HepG2 (cell line): Measurements from ENCODE around the gene ANKRD12. TPM values are rescaled to one million over a fixed set of nuclear protein-coding genes. Genes with fewer than 3 reads are reported as not detected.
"Not testable (repeated sequence)": the region's sequence is repeated elsewhere in the genome, so short reads cannot be mapped to it uniquely, and the experiment has no call there.

Source experiments
- ATAC-seq: fragments of 200-7000 bp; cut with Tn5 transposase; 3 replicates; pipeline ENCODE4 v1.9.1; 2020; ENCODE audit warnings: mild to moderate bottlenecking, moderate library complexity
- BruUV-seq: library from RNA; stranded (reverse); fragments of 400-500 nt; replicated peaks from 2 replicates; lab custom pipeline; 2021; lab: Mats Ljungman, UMichigan
- CTCF ChIA-PET: fragments of 300-600 bp; formaldehyde crosslinking; extraction: SDS; loops from one replicate; lab custom pipeline; 2021; ENCODE audit warnings: low total read pairs, inconsistent platforms, low intra/inter-chr PET ratio; lab: Yijun Ruan, JAX
- POLR2A ChIA-PET: fragments of 350-600 bp; sonication (Branson Sonifier 250); formaldehyde crosslinking; loops from one replicate; lab custom pipeline; 2020; ENCODE audit warnings: antibody characterized with exemption, inconsistent platforms; lab: Yijun Ruan, JAX
- DNase-seq: peaks from one replicate; pipeline ENCODE4 v3.0.0-alpha.2; 2015; ENCODE audit warnings: low spot score
- FAIRE-seq: peaks from 3 replicates; lab custom pipeline; 2011; peaks lifted over from hg19 to GRCh38; lab: Jason Lieb, UNC
- H2AFZ ChIP-seq: one replicate; pipeline ENCODE4 v1.6.1; 2011; ENCODE audit warnings: low read length, inconsistent platforms
- H3K27ac ChIP-seq: fragments of 300-600 bp; 3 replicates; pipeline ENCODE4 v1.8.0; 2011; ENCODE audit warnings: mixed run types, mild to moderate bottlenecking, mixed read lengths, low read length, inconsistent platforms; ENCODE audit not compliant: insufficient read depth; ENCODE audit errors: extremely low read length
- H3K27me3 ChIP-seq, 2 experiments: fragments of 200-600 bp in 1 of 2; 2 replicates in 1 of 2; 3 replicates in 1 of 2; pipeline versions ENCODE4 v1.6.0 to v1.8.0; 2011; ENCODE audit warnings: low read length in 2 of 2, mild to moderate bottlenecking in 2 of 2, moderate library complexity in 2 of 2, inconsistent platforms in 1 of 2; ENCODE audit not compliant: insufficient read depth in 2 of 2, control insufficient read depth in 1 of 2
- H3K36me3 ChIP-seq, 2 experiments: fragments of 200-600 bp in 1 of 2; replicated peaks in 1 of 2; 2 replicates in 1 of 2; 3 replicates in 1 of 2; pipeline versions ENCODE4 v1.5.1 to v1.8.0; 2011; ENCODE audit warnings: low read length in 2 of 2, inconsistent platforms in 1 of 2; ENCODE audit not compliant: insufficient read depth in 2 of 2, control insufficient read depth in 1 of 2
- H3K4me1 ChIP-seq: 2 replicates; pipeline ENCODE4 v1.5.1; 2012; ENCODE audit warnings: low read length, inconsistent platforms; ENCODE audit not compliant: insufficient read depth
- H3K4me2 ChIP-seq: 2 replicates; pipeline ENCODE4 v1.6.0; 2011; ENCODE audit warnings: low read depth, low read length, inconsistent platforms
- H3K4me3 ChIP-seq, 3 experiments: fragments of 200-600 bp in 1 of 3; sonication (generic), shearing (Covaris generic) in 1 of 3; replicated peaks in 1 of 3; 2 replicates each; pipeline ENCODE4 v1.5.1; 2011 to 2016; ENCODE audit warnings: low read length in 3 of 3, inconsistent platforms in 2 of 3, low read depth in 2 of 3, mild to moderate bottlenecking in 2 of 3, control low read depth in 1 of 3, mixed read lengths in 1 of 3; ENCODE audit not compliant: insufficient read depth in 1 of 3
- H3K79me2 ChIP-seq: one replicate; pipeline ENCODE4 v1.6.1; 2011; ENCODE audit warnings: low read length, inconsistent platforms; ENCODE audit not compliant: insufficient read depth
- H3K9ac ChIP-seq: 2 replicates; pipeline ENCODE4 v1.6.0; 2011; ENCODE audit warnings: mild to moderate bottlenecking, low read depth, low read length, inconsistent platforms; ENCODE audit not compliant: insufficient read depth
- H3K9me3 ChIP-seq: 2 replicates; pipeline ENCODE4 v1.5.1; 2012; ENCODE audit warnings: mild to moderate bottlenecking, low read length
- H4K20me1 ChIP-seq: 2 replicates; pipeline ENCODE4 v1.6.0; 2011; ENCODE audit warnings: inconsistent platforms, mild to moderate bottlenecking, low read length, moderate library complexity; ENCODE audit not compliant: insufficient read depth
- NPAS2 ChIP-seq: sonication (generic); formaldehyde crosslinking; IDR thresholded peaks from 2 replicates; pipeline ENCODE4 v1.8.0; 2022; ENCODE audit warnings: mild to moderate bottlenecking, missing genetic modification reagents, borderline replicate concordance
- PLSCR1 ChIP-seq: sonication (generic); formaldehyde crosslinking; IDR thresholded peaks from 2 replicates; pipeline ENCODE4 v1.5.0; 2020; ENCODE audit warnings: missing genetic modification reagents, mild to moderate bottlenecking, borderline replicate concordance
- WGBS: methylation state at CpG from one replicate; pipeline ENCODE4 v1.1.6; 2017; ENCODE audit warnings: low lambda C conversion rate; 5-methylcytosine and 5-hydroxymethylcytosine counted together
- in situ Hi-C: cut with HindIII; loops from 2 replicates; pipeline ENCODE4 v1.10.0; 2017; ENCODE audit warnings: low pct_unique_long_range_greater_than_20kb; ENCODE audit not compliant: extremely low pct_ligation_motif_present
- intact Hi-C: fragments of 100-400 bp; cut with micrococcal nuclease; formaldehyde crosslinking; loops from one replicate; pipeline ENCODE4 v1.10.0; 2022; ENCODE audit not compliant: unreplicated experiment
- polyA plus RNA-seq, 8 experiments: library from polyadenylated mRNA; depleted of rRNA in 3 of 8; stranded (reverse) in 7 of 8; unstranded in 1 of 8; fragments of >200 nt; fragmentation: Illumina TruSeq in 4 of 8; extraction: Trizol in 4 of 8; gene quantifications; 2 replicates each; pipeline versions ENCODE4 v1.2.1 to v1.2.3, GENCODE V29; 2011 to 2016; ENCODE audit warnings: low read depth in 4 of 8, missing spikeins in 1 of 8, mixed read lengths in 1 of 8; ENCODE audit not compliant: insufficient read depth in 1 of 8
- total RNA-seq, 5 experiments: library from RNA; depleted of rRNA; stranded (reverse); fragments of >200 nt; fragmentation: Illumina TruSeq; extraction: Trizol; gene quantifications; 2 replicates each; pipeline ENCODE4 v1.2.3, GENCODE V29; 2016; ENCODE audit warnings: low read depth in 1 of 5

ANKRD12 gene
- total and polyA plus RNA-seq, 2 of the 13 experiments (the other 11 are each of a cell fraction or from before 2014, with no cell fraction given) = 6.0 to 23.2 TPM

- no peak for TF ChIP-seq PLSCR1 (CRISPR knock-in tag)
- no peak for TF ChIP-seq NPAS2 (CRISPR knock-in tag)
Measured at GRCh38 chr18:9160014-9160413, 23.4 kb downstream of the ANKRD12 start (continued).

GRCh38 chr18:9162663-9163062, 26.1 kb downstream of the ANKRD12 start:
- H3K9me3 ChIP-seq, H3K27ac ChIP-seq, H3K36me3 ChIP-seq, H3K4me3 ChIP-seq, H3K4me2 ChIP-seq, H3K27me3 ChIP-seq, H3K9ac ChIP-seq, ATAC-seq, in situ Hi-C loops, CTCF ChIA-PET, BruUV-seq, H2AFZ ChIP-seq, intact Hi-C loops, POLR2A ChIA-PET, FAIRE-seq, DNase-seq, H3K4me1 ChIP-seq: not testable (repeated sequence)
- peaks cover 69% of the 10 kb centered on the region for H3K79me2 ChIP-seq
- 98% methylated on average over 4 of the region's 4 CpGs for WGBS
- peaks cover 10% of the 10 kb centered on the region; the same call in 1 of the 2 replicates for H4K20me1 ChIP-seq

GRCh38 chr18:9164149-9164548, 27.6 kb downstream of the ANKRD12 start:
- H3K4me2 ChIP-seq, H3K4me3 ChIP-seq, H2AFZ ChIP-seq, in situ Hi-C loops, H3K4me1 ChIP-seq, H3K9ac ChIP-seq, intact Hi-C loops, H4K20me1 ChIP-seq, CTCF ChIA-PET, H3K27me3 ChIP-seq, POLR2A ChIA-PET, BruUV-seq, H3K9me3 ChIP-seq, FAIRE-seq, DNase-seq, ATAC-seq, H3K36me3 ChIP-seq, H3K27ac ChIP-seq: not testable (repeated sequence)
- H3K79me2 ChIP-seq = peaks cover 58% of the 10 kb centered on the region

GRCh38 chr18:9165883-9166282, 29.3 kb downstream of the ANKRD12 start:
- POLR2A ChIA-PET = not testable (repeated sequence)

GRCh38 chr18:9169515-9169914, 32.9 kb downstream of the ANKRD12 start:
- H2AFZ ChIP-seq, H3K9ac ChIP-seq, H3K27me3 ChIP-seq, BruUV-seq, POLR2A ChIA-PET, DNase-seq, H3K4me1 ChIP-seq, FAIRE-seq, H4K20me1 ChIP-seq, in situ Hi-C loops, H3K27ac ChIP-seq, ATAC-seq, CTCF ChIA-PET, H3K9me3 ChIP-seq, H3K36me3 ChIP-seq, intact Hi-C loops, H3K4me2 ChIP-seq, H3K4me3 ChIP-seq: not testable (repeated sequence)
- 89% methylated on average over 3 of the region's 3 CpGs for WGBS
- H3K79me2 ChIP-seq = peaks cover 47% of the 10 kb centered on the region

More at GRCh38 chr18:9165883-9166282, 29.3 kb downstream of the ANKRD12 start:
- H3K9ac ChIP-seq, H3K36me3 ChIP-seq, H3K9me3 ChIP-seq, DNase-seq, H3K27me3 ChIP-seq, in situ Hi-C loops, H3K4me3 ChIP-seq, BruUV-seq, H4K20me1 ChIP-seq, intact Hi-C loops, H2AFZ ChIP-seq, H3K27ac ChIP-seq, ATAC-seq, H3K4me1 ChIP-seq, CTCF ChIA-PET, H3K4me2 ChIP-seq, FAIRE-seq: not testable (repeated sequence)
- WGBS = 97% methylated on average over 3 of the region's 3 CpGs
- peaks cover 47% of the 10 kb centered on the region for H3K79me2 ChIP-seq
